HG03439 (cell line): Measurements from ENCODE around the gene TMEM42.
"Not testable (repeated sequence)": the region's sequence is repeated elsewhere in the genome, so short reads cannot be mapped to it uniquely, and the experiment has no call there.

Experiments used
- ATAC-seq: cut with Tn5 transposase; IDR thresholded peaks from one replicate; pipeline ENCODE4 v1.9.1; 2021; ENCODE audit warnings: mild to moderate bottlenecking, moderate library complexity; ENCODE audit not compliant: unreplicated experiment

Gene TMEM42

GRCh38 chr3:44861412-44862225, at the start of gene TMEM42:
TMEM42 (plus strand) TSS chr3:44861912; CDS start chr3:44861925, 13 bp downstream.
- ATAC-seq = peak; percentile 93

GRCh38 chr3:44814751-44815150, 47.0 kb upstream of the TMEM42 start:
- no peak for ATAC-seq

- not testable (repeated sequence) for ATAC-seq
Measured at GRCh38 chr3:44816334-44816733, 45.4 kb upstream of the TMEM42 start.

GRCh38 chr3:44821206-44821605, 40.5 kb upstream of the TMEM42 start:
- not testable (repeated sequence) for ATAC-seq

DNA sequence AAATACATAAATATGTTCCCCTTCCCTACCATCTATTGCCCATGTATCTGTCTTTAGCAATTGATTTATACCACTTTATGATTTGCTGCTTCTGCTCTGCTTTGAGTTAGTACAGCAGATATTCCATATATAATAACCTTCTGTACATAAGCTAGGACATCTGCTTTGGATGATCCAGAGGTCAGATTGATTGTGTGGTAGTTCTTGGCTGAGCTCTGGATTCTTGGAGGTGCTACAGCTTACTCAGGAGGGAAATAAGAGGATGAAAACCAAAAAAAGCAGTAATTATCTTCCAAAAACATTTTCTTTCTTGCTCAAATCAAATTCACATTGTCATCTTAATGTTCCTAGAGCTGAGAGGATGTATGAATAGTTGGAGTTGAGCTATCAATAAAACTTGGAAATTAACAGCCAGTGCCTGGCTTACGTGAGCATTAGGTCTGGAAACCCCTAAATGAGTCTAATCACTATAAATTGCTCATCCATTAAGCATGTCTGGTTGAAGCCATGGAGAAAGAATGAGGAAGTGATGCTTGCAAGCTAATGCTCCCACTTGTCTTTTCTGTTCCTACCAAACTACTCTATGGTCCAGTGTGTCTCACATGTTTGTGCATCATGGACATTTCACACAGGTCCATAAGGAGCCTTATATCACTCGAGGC, 36.3 kb upstream of the TMEM42 start:
- no peak for ATAC-seq

DNA sequence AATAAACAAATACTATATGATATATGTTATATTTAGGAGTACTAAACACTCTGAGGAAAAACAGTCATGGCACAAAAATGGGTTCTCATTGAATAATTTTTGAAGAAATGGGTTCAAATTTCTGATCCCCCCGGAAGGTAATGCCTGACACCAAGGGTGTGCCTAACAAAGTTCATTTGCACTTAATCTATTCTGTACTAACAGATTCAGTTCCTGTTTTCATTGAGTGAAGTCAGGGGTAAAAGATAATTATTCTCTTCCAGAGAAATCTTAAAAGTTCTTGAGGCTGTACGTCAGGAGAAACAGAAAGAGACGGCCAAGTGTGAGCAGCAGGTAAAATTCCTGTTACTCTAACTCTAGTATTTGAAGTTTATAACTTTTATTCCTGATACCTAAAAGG, 34.5 kb upstream of the TMEM42 start:
- ATAC-seq = no peak

DNA sequence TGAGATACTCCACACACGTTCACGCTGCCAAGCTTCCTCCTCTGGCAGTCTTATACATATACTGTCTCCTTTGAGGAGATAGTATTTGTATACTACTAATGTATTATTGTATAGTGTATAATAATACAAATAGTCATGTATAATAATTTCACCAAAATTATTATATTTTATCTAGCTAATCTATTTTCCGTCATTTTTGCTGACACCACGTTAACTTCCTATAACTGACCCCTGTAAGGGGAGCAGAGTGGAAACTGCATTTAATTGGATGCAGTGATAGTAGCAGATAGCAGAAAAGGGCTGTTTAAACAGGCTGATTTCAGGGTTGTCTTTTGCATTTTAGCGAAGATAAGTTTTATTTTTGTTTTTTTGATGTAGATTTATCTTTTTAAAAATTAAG, 30.5 kb upstream of the TMEM42 start:
- no peak for ATAC-seq

DNA sequence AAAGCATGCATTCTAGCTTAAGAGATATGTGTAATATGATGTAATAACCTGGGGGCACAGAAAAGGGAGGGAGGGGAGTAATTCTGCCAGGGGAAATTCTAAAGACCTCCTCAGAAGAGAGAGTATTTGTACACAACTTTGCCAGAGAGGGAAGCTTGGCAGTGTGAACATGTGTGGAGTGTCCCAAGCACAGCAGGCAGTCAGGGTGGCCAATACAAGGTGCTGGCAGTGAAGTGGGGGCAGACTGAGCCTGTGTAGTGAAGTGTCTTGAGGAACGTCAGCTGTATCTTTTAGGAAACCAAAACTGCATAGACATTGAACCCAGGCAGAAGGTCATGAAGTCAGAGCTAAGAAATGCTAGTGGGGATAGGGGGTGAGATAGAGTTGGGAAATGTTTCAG, 29.7 kb upstream of the TMEM42 start:
- no peak for ATAC-seq

- no peak for ATAC-seq
Measured at GRCh38 chr3:44832965-44833364, 28.7 kb upstream of the TMEM42 start.

DNA sequence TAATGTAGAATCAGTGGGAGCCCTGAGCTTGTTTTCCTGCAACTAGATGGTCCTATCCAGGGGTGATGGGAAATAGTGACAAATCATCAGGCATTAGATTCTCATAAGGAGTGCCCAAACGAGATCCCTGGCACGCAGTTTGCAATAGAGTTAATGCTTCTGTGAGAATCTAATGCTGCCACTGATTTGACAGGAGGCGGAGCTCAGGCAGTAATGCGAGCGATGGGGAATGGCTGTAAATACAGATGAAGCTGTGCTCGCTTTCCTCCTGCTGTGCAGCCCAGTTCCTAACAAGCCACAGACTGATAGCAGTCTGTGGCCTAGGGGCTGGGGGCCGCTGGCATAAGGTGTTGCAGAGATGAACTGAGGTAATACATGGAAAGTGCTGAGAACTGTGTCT, 28.3 kb upstream of the TMEM42 start:
- ATAC-seq = no peak

- ATAC-seq = no peak
Measured at GRCh38 chr3:44835684-44836083, 26.0 kb upstream of the TMEM42 start.

DNA sequence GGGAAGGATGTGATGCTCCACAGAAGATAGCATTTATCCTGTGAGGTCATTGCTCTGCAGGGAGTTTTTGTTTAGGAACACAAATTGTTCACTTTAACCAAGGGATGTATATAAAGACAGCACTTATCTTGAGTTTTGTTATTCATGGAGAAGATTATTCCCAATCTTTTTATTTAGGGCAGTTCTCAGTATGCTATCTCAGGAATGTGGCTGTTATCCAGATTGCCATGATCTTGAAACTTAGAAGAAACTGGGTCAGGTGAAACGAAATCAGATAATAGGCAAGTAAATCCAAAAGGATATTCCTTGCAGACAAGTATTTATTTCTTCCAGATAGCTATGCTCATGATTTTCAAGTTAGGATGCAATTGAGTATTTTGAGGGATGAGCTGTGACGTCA, 19.3 kb upstream of the TMEM42 start:
- no peak for ATAC-seq

DNA sequence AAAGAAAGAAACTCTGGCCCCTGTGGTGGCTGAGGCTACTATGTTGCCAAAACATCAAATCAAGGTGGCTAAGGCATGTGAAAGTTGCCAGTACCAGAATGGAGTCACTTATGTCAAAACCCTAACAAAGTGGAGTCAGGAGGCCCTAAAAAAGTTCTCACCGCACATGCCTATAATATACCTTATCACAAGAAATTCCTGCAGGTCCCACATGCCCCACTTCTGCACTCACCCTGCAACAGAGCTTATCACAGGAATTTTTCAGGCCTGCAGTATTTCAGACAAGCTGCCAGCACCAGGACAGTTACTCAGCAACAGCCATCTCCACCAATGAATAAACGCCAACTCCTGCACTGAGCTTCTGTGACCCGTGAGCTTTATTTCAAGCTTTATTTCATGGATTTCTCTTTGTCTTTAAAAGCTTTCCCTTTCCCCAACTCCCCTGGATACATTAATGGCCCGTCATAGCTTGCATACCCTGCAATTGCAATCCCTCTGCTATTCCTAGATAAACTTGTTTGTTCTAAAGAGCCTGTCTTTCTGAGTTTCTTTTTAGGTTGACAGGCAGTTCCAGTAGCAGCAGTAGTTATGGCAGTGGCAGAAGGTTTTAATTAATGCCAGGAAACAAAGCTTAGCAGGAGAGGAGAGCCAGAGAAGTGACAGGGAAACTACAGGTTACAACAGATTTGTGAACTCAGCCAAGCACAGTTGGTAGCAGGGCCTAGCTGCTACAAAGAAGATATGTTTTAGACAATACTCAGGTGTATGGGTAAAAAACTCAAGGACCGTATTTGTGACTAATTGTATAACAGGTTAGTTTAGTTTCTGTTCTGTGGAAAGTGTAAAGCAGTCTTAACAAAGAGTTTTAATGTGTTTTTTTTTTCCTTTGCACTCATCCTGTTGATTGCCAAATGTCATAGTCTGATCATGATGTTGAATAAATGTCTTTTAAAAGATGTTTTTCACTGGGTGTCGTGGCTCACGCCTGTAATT, 15.9 kb upstream of the TMEM42 start:
- ATAC-seq = no peak

DNA sequence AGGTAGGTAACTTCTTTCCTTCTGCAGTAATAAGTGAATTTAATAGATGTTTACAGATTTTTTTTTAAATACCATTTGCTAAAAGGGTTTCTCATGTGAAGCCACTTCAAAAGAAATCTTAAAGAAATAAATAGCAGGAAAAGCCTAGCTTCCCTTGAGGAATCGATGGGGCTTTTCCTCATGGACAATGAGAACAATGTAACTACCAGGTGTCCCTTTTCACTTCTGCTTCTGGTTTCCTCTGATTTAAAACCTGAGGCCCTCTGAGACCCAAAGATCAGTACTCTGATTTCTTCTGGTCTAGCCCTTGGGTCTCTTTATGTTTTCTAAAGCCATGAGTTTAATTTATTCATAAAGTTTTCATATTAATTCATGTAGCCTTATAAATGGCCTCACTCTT, 13.1 kb upstream of the TMEM42 start:
- ATAC-seq = no peak

DNA sequence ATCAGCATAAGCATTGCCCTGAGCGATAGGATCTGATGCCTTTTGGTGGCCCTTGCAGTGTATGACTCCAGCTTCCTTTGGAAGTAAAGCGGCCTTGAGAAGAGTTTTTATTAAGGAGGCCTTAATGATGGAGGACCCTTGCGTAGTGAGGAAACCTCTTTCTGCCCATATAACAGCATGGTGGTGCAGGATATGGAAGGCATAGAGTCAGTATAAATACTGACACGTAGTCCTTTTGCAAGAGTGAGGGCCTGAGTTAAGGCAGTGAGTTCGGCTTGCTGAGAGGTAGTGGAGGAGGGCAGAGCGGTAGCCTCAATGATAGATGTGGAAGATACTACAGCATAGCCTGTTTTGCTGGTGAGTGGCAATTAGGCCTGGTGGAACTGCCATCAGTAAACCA, 5.0 kb upstream of the TMEM42 start:
- not testable (repeated sequence) for ATAC-seq

- ATAC-seq = no peak
Measured at GRCh38 chr3:44860117-44860516, 1.6 kb upstream of the TMEM42 start.

- ATAC-seq = peak; percentile 29
Measured at GRCh38 chr3:44862226-44862637, 520 bp downstream of the TMEM42 start.

DNA sequence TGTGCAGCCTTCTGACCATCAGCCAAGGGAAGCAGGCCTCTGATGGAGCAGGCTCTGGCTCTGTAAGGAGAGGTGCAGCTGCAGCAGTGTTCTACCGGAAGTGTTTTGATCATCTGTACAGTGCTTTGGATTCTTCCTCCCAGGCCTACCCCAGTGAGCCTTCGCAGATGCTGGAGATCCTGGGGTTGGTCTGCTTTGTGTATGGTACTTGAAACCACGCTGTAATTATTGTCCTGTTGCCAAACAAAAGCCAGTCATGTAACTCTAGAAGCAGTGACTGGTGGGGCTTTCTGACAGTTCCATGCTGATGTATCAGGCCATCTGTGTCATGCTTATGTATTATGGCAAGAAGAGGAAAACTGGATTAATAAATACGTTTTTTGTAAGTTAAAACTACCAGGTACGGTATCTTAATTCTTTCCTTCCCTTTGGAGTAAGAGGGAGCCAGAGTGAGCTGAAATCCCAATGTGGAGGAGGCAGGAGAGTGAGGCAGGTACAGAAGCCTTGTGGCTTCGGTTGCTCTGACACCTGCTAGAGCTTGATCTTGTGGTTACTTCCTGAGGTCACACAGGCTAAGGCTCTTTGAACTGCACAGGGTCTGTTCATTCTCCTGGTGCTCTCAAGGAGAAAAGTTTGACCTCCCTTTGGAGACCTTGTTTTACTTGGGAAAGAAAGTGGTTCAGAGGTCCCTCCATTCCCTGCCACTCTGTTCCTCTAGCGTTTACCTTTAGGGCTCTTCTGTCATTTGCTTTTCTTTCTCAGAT, 3.7 kb downstream of the TMEM42 start:
- no peak for ATAC-seq

DNA sequence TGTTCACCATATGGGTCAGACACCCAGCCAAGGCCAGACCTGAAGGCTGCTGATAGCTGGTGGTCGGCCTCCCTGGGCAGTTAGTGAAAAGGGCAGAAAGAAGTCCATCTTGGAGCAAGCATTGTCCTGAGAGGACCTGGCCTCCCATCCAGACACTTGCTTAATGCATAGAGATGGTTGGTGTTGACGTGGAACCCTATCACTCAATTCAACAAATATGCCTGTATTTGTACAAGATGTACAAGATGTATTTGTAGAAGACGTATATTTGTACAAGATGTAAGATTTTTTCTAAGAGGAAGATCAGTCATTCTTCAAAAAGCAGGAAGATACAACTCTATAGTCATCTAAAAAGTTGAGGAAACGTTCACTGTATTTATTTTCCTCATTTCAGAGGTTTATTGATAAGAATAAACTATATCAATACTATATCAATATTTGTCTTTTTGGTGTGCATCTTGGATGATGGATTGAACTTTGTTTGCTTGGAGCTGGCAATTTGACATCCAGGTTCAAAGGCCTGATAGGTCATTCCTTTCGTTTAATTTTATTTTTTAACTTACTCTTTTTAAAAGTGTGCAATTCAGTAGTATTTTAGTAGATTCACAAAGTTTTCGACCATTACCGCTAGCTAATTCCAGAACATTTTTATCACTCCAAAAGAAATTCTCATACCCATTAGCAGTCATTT, 5.9 kb downstream of the TMEM42 start:
- no peak for ATAC-seq
